ENCODE data around the gene EIF3K.
"Not testable (repeated sequence)": the region's sequence is repeated elsewhere in the genome, so short reads cannot be mapped to it uniquely, and the experiment has no call there.

The EIF3K gene

GRCh38 chr19:38596057-38596981, 22.7 kb upstream of the EIF3K start:
- H3K4me3 ChIP-seq (ENCODE audit: low read length) = no peak overlapping the region
- H3K36me3 ChIP-seq (ENCODE audit: control insufficient read depth, insufficient read depth, low read length) = no peaks in the 10 kb centered on the region
- H3K27me3 ChIP-seq (ENCODE audit: control insufficient read depth, insufficient read depth, low read length) = peaks cover 7% of the 10 kb centered on the region
- H3K9ac ChIP-seq (ENCODE audit: low read length) = no peak overlapping the region
- H3K4me1 ChIP-seq (ENCODE audit: control insufficient read depth, insufficient read depth, low read length) = peaks cover 9% of the 10 kb centered on the region
- no peaks in the 10 kb centered on the region for H3K9me3 ChIP-seq (ENCODE audit: control insufficient read depth, low read length)

GRCh38 chr19:38597075-38597474, 21.9 kb upstream of the EIF3K start:
- Histone ChIP-seq H3K36me3 (ENCODE audit: control insufficient read depth, insufficient read depth, low read length) (no peaks in the 10 kb centered on the region), H3K4me1 (ENCODE audit: control insufficient read depth, insufficient read depth, low read length) (peaks cover 9% of the 10 kb centered on the region), H3K4me3 (ENCODE audit: low read length) (no peak overlapping the region), H3K9ac (ENCODE audit: low read length) (no peak overlapping the region), H3K27me3 (ENCODE audit: control insufficient read depth, insufficient read depth, low read length) (peaks cover 7% of the 10 kb centered on the region), H3K9me3 (ENCODE audit: control insufficient read depth, low read length) (no peaks in the 10 kb centered on the region)

- Histone ChIP-seq H3K4me3 (ENCODE audit: low read length) (no peak overlapping the region), H3K9ac (ENCODE audit: low read length) (no peak overlapping the region), H3K36me3 (ENCODE audit: control insufficient read depth, insufficient read depth, low read length) (no peaks in the 10 kb centered on the region), H3K4me1 (ENCODE audit: control insufficient read depth, insufficient read depth, low read length) (peaks cover 9% of the 10 kb centered on the region), H3K27me3 (ENCODE audit: control insufficient read depth, insufficient read depth, low read length) (peaks cover 7% of the 10 kb centered on the region), H3K9me3 (ENCODE audit: control insufficient read depth, low read length) (no peaks in the 10 kb centered on the region)
These were observed 19.3 kb upstream of the EIF3K start for GRCh38 chr19:38599722-38600121.

- not testable (repeated sequence) for H3K9me3 ChIP-seq (ENCODE audit: control insufficient read depth, low read length); H3K27me3 ChIP-seq (ENCODE audit: control insufficient read depth, insufficient read depth, low read length); H3K4me1 ChIP-seq (ENCODE audit: control insufficient read depth, insufficient read depth, low read length); H3K9ac ChIP-seq (ENCODE audit: low read length); H3K4me3 ChIP-seq (ENCODE audit: low read length); H3K36me3 ChIP-seq (ENCODE audit: control insufficient read depth, insufficient read depth, low read length)
These were observed 16.1 kb upstream of the EIF3K start for GRCh38 chr19:38602856-38603255.

GRCh38 chr19:38606131-38606530, 12.9 kb upstream of the EIF3K start:
- no peaks in the 10 kb centered on the region for H3K36me3 ChIP-seq (ENCODE audit: control insufficient read depth, insufficient read depth, low read length)
- no peak overlapping the region for H3K4me3 ChIP-seq (ENCODE audit: low read length)
- no peaks in the 10 kb centered on the region for H3K4me1 ChIP-seq (ENCODE audit: control insufficient read depth, insufficient read depth, low read length)
- no peaks in the 10 kb centered on the region for H3K27me3 ChIP-seq (ENCODE audit: control insufficient read depth, insufficient read depth, low read length)
- no peaks in the 10 kb centered on the region for H3K9me3 ChIP-seq (ENCODE audit: control insufficient read depth, low read length)
- no peak overlapping the region for H3K9ac ChIP-seq (ENCODE audit: low read length)

- Histone ChIP-seq H3K27me3 (ENCODE audit: control insufficient read depth, insufficient read depth, low read length) (no peaks in the 10 kb centered on the region), H3K9me3 (ENCODE audit: control insufficient read depth, low read length) (no peaks in the 10 kb centered on the region), H3K4me3 (ENCODE audit: low read length) (no peak overlapping the region), H3K9ac (ENCODE audit: low read length) (no peak overlapping the region), H3K36me3 (ENCODE audit: control insufficient read depth, insufficient read depth, low read length) (no peaks in the 10 kb centered on the region), H3K4me1 (ENCODE audit: control insufficient read depth, insufficient read depth, low read length) (peaks cover 10% of the 10 kb centered on the region)
These were observed 4.7 kb upstream of the EIF3K start for GRCh38 chr19:38614289-38614688.

- H3K4me1 ChIP-seq (ENCODE audit: control insufficient read depth, insufficient read depth, low read length) = peaks cover 14% of the 10 kb centered on the region
- H3K9ac ChIP-seq (ENCODE audit: low read length) = no peak overlapping the region
- no peaks in the 10 kb centered on the region for H3K9me3 ChIP-seq (ENCODE audit: control insufficient read depth, low read length)
- H3K4me3 ChIP-seq (ENCODE audit: low read length) = no peak overlapping the region
- H3K27me3 ChIP-seq (ENCODE audit: control insufficient read depth, insufficient read depth, low read length) = no peaks in the 10 kb centered on the region
- H3K36me3 ChIP-seq (ENCODE audit: control insufficient read depth, insufficient read depth, low read length) = no peaks in the 10 kb centered on the region
These were observed 3.9 kb upstream of the EIF3K start for GRCh38 chr19:38615007-38615581.

- H3K9ac ChIP-seq (ENCODE audit: low read length) = no peak overlapping the region
- H3K4me3 ChIP-seq (ENCODE audit: low read length) = no peak overlapping the region
These were observed 2.7 kb upstream of the EIF3K start for GRCh38 chr19:38616265-38616664.

GRCh38 chr19:38617283-38617763, 1.7 kb upstream of the EIF3K start:
- no peak overlapping the region for H3K9ac ChIP-seq (ENCODE audit: low read length)
- no peaks in the 10 kb centered on the region for H3K27me3 ChIP-seq (ENCODE audit: control insufficient read depth, insufficient read depth, low read length)
- peaks cover 8% of the 10 kb centered on the region for H3K36me3 ChIP-seq (ENCODE audit: control insufficient read depth, insufficient read depth, low read length)
- H3K9me3 ChIP-seq (ENCODE audit: control insufficient read depth, low read length) = no peaks in the 10 kb centered on the region
- H3K4me3 ChIP-seq (ENCODE audit: low read length) = no peak overlapping the region
- H3K4me1 ChIP-seq (ENCODE audit: control insufficient read depth, insufficient read depth, low read length) = peaks cover 17% of the 10 kb centered on the region

More at GRCh38 chr19:38616265-38616664, 2.7 kb upstream of the EIF3K start:
- peaks cover 17% of the 10 kb centered on the region for H3K4me1 ChIP-seq (ENCODE audit: control insufficient read depth, insufficient read depth, low read length)
- H3K36me3 ChIP-seq (ENCODE audit: control insufficient read depth, insufficient read depth, low read length) = peaks cover under 1% of the 10 kb centered on the region
- no peaks in the 10 kb centered on the region for H3K9me3 ChIP-seq (ENCODE audit: control insufficient read depth, low read length)
- no peaks in the 10 kb centered on the region for H3K27me3 ChIP-seq (ENCODE audit: control insufficient read depth, insufficient read depth, low read length)

GRCh38 chr19:38617764-38618589, 1.0 kb upstream of the EIF3K start, which contains the start of gene MAP4K1:
Gene MAP4K1 (minus strand): TSS chr19:38617953. CDS start chr19:38617895, 58 bp downstream.
- H3K27me3 ChIP-seq (ENCODE audit: control insufficient read depth, insufficient read depth, low read length) = no peaks in the 10 kb centered on the region
- H3K4me3 ChIP-seq (ENCODE audit: low read length) = peak within 1 kb of the TSS; percentile 78
- H3K36me3 ChIP-seq (ENCODE audit: control insufficient read depth, insufficient read depth, low read length) = peaks cover 8% of the 10 kb centered on the region
- H3K4me1 ChIP-seq (ENCODE audit: control insufficient read depth, insufficient read depth, low read length) = peaks cover 17% of the 10 kb centered on the region
- H3K9ac ChIP-seq (ENCODE audit: low read length) = peak within 1 kb of the TSS; percentile 64
- H3K9me3 ChIP-seq (ENCODE audit: control insufficient read depth, low read length) = no peaks in the 10 kb centered on the region

GRCh38 chr19:38619361-38620174, 580 bp downstream of the EIF3K start:
- H3K36me3 ChIP-seq (ENCODE audit: control insufficient read depth, insufficient read depth, low read length) = peaks cover 8% of the 10 kb centered on the region
- H3K27me3 ChIP-seq (ENCODE audit: control insufficient read depth, insufficient read depth, low read length) = no peaks in the 10 kb centered on the region
- H3K4me1 ChIP-seq (ENCODE audit: control insufficient read depth, insufficient read depth, low read length) = peaks cover 17% of the 10 kb centered on the region
- peak overlapping the region; percentile 85 for H3K9ac ChIP-seq (ENCODE audit: low read length)
- H3K9me3 ChIP-seq (ENCODE audit: control insufficient read depth, low read length) = no peaks in the 10 kb centered on the region
- H3K4me3 ChIP-seq (ENCODE audit: low read length) = peak overlapping the region; percentile 71

Data from mucosa of stomach (tissue), 1 donor.